ENCODE data around the gene FYCO1.

GRCh38 chr3:46008058-46008457, 12.4 kb upstream of the FYCO1 start:
- TF ChIP-seq POLR2AphosphoS5 (IDR thresholded peaks at IDR 0.05; ENCODE audit: low read depth, low read length) (no peak), TAF1 (IDR thresholded peaks at IDR 0.05; ENCODE audit: borderline replicate concordance, low read depth, low read length) (no peak)

All from GM12892 (cell line).